Peyer's patch (tissue), 4 donors: Measurements from ENCODE around the gene AAMDC. TPM values are rescaled to one million over a fixed set of nuclear protein-coding genes. Genes with fewer than 3 reads are reported as not detected.

Experiments used
- DNase-seq, 3 donors: peaks; one replicate each; pipeline ENCODE4 v3.0.0-alpha.2; 2017 to 2019
- H3K27ac ChIP-seq, 4 donors: fragments of 200-600 bp; sonication (generic); one replicate each; pipeline ENCODE4 v1.5.1; 2016 to 2019
- H3K27me3 ChIP-seq, 2 donors: fragments of 200-600 bp; sonication (generic); one replicate each; pipeline ENCODE4 v1.5.1; 2019
- H3K36me3 ChIP-seq, 3 donors: fragments of 200-600 bp; sonication (generic); one replicate each; pipeline ENCODE4 v1.5.1; 2016 to 2019
- H3K4me1 ChIP-seq, 4 donors: fragments of 200-600 bp; sonication (generic); one replicate each; pipeline ENCODE4 v1.5.1; 2016 to 2019
- H3K4me3 ChIP-seq, 4 donors: fragments of 200-600 bp; sonication (generic); 1 replicate in 3 of 4; 2 replicates in 1 of 4; pipeline ENCODE4 v1.5.1; 2016 to 2019; ENCODE audit warnings: mild to moderate bottlenecking in 1 of 4
- H3K9me3 ChIP-seq, 4 donors: fragments of 200-600 bp; sonication (generic); one replicate each; pipeline ENCODE4 v1.5.1; 2016 to 2019; ENCODE audit warnings: mild to moderate bottlenecking in 1 of 4
- POLR2A ChIP-seq, 2 donors: fragments of 450-650 bp; IDR thresholded peaks; one replicate each; pipeline ENCODE4 v1.5.1; 2017; ENCODE audit warnings: antibody characterized with exemption in 2 of 2, mild to moderate bottlenecking in 2 of 2, moderate library complexity in 2 of 2
- total RNA-seq, 4 donors: library from RNA; depleted of rRNA; stranded (reverse); fragments of >200 nt; gene quantifications; one replicate each; pipeline ENCODE4 v1.1.0, GENCODE V29; 2016
- TF ChIP-seq, protein P1 (sequence below), 6 experiments: fragments of 450-650 bp in 4 of 6; fragments of 200-600 bp in 2 of 6; sonication (generic) in 1 of 6; IDR thresholded peaks; one replicate each; pipeline ENCODE4 v1.5.1; 2017 to 2019; ENCODE audit warnings: antibody characterized with exemption in 6 of 6, mild to moderate bottlenecking in 3 of 6, moderate library complexity in 1 of 6

AAMDC gene
- total RNA-seq, 4 donors from 2014 or later, result 9.0 to 16.6 (median 14.8) TPM; not detected in 1

- Histone ChIP-seq H3K9me3 (no peaks in the 10 kb centered on the region), H3K4me3 (no peak overlapping the region), H3K4me1 (no peaks in the 10 kb centered on the region), H3K27ac (no peak overlapping the region), H3K36me3 (no peaks in the 10 kb centered on the region), H3K27me3 (no peaks in the 10 kb centered on the region)
- TF ChIP-seq, protein P1, sequence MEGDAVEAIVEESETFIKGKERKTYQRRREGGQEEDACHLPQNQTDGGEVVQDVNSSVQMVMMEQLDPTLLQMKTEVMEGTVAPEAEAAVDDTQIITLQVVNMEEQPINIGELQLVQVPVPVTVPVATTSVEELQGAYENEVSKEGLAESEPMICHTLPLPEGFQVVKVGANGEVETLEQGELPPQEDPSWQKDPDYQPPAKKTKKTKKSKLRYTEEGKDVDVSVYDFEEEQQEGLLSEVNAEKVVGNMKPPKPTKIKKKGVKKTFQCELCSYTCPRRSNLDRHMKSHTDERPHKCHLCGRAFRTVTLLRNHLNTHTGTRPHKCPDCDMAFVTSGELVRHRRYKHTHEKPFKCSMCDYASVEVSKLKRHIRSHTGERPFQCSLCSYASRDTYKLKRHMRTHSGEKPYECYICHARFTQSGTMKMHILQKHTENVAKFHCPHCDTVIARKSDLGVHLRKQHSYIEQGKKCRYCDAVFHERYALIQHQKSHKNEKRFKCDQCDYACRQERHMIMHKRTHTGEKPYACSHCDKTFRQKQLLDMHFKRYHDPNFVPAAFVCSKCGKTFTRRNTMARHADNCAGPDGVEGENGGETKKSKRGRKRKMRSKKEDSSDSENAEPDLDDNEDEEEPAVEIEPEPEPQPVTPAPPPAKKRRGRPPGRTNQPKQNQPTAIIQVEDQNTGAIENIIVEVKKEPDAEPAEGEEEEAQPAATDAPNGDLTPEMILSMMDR (IDR thresholded peaks at IDR 0.05), result no peak
- no peak for TF ChIP-seq POLR2A (IDR thresholded peaks at IDR 0.05)
- DNase-seq, result no peak
These were observed 41.0 kb upstream of the AAMDC start for GRCh38 chr11:77779935-77780334.

DNA sequence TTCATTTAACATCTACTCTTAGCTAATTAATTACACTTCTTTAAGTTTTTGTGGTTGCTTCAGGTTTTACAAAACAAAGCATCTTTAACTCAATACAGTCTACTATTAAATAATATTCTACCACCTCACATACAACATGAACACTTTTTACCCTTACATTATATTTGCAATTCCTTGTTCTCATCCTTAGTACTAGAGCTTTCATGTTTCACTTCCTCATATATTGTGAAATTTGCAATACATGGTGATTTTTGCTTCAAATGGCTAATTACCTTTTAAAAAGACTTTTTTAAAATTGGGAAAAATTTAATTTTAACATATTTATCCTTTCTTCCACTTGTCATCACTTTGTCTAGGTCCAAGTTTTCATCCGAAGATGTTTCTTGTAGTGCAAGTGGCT lies 37.9 kb upstream of the AAMDC start:
- no peak overlapping the region for H3K27ac ChIP-seq
- no peak overlapping the region for H3K4me3 ChIP-seq
- DNase-seq, result no peak
- H3K27me3 ChIP-seq, result no peaks in the 10 kb centered on the region
- no peaks in the 10 kb centered on the region for H3K9me3 ChIP-seq
- no peaks in the 10 kb centered on the region for H3K36me3 ChIP-seq
- no peak for TF ChIP-seq POLR2A (IDR thresholded peaks at IDR 0.05)
- TF ChIP-seq, protein P1 (IDR thresholded peaks at IDR 0.05), result no peak
- no peaks in the 10 kb centered on the region for H3K4me1 ChIP-seq

DNA sequence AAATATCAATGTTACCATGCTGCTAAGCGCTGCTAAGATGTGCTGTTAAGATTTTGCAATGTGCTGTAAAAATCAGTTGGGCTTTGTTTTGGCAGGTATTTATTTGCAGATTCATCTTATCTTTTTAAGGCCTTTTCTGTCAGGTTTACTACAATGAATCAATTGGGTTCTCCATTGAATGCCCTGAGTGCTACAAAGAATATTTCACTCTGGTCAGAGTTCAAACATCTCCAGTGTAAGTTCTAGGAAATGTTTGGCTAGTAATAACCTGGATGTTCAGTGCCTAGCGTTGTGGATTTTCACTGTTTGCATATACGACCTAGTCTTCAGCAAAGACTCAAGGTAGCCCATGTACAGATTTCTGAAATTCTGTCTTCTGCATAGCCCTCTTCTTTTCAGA lies 36.4 kb upstream of the AAMDC start:
- Histone ChIP-seq H3K4me1 (no peaks in the 10 kb centered on the region), H3K27ac (no peak overlapping the region), H3K4me3 (no peak overlapping the region), H3K27me3 (no peaks in the 10 kb centered on the region), H3K36me3 (no peaks in the 10 kb centered on the region), H3K9me3 (no peaks in the 10 kb centered on the region)
- no peak for DNase-seq
- TF ChIP-seq, protein P1 (IDR thresholded peaks at IDR 0.05), result no peak
- no peak for TF ChIP-seq POLR2A (IDR thresholded peaks at IDR 0.05)

DNA sequence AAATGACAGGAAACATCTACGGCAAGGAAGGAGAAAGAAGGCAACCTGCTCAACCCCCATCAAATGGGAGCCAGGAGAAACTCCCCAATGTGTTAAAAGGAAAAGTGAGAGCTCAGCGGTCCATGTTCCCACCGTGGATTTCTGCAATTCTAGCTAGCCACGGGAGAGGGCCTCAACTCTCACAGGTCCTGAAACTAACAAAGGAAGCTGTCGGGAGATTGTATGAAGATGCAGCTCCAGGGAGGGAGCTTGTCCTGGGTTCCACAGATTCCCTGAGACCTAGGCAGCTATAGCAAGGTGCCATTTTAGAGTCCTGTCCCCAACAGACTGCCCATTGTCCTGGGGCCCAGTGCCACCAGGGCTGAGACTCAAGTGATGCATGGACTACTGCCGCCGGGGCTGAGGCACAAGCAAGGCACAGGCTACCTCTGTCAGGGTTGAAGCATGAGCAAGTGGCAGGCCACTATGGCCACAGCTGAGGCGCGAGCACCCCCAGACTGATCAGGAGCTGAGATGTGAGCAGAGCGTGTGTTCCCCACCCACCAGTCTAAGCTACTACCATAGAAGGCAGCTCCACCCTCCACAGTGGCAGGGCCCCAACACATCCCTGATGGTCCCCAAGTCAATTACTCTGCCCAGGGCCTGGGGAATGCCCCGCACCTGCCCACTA lies 31.7 kb upstream of the AAMDC start:
- Histone ChIP-seq H3K4me1 (no peaks in the 10 kb centered on the region), H3K36me3 (no peaks in the 10 kb centered on the region), H3K27me3 (no peaks in the 10 kb centered on the region), H3K4me3 (no peak overlapping the region), H3K9me3 (no peaks in the 10 kb centered on the region), H3K27ac (no peak overlapping the region)
- no peak for TF ChIP-seq POLR2A (IDR thresholded peaks at IDR 0.05)
- DNase-seq, result no peak

DNA sequence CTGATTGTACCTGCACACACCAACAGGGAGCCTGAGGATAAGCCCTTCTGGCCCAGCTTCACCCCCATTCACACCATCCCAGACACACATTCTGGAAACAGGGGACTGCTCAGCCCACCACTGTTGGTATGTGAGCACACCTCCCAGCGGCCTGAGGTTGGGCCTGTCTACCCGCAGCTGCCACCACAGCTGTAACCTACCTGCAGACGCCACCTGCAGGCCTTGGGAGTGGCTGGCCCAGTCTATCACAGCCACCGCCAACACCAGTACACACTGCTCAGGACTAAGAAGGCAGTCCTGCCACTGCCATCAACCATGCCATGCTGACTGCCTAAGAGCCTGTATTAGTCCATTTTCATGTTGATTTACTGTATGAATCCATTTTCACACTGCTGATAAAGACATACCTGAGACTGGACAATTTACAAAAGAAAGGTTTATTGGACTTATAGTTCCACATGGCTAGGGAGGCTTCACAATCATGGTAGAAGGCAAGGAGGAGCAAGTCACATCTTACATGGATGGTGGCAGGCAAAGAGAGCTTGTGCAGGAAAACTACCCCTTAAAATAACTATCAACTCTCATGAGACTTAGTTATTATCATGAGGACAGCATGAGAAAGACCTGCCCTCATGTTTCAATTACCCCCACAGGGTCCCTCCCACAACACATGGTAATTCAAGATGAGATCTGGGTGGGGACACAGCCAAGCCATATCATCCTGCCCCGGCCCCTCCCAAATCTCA lies 31.0 kb upstream of the AAMDC start:
- no peak for DNase-seq
- Histone ChIP-seq H3K36me3 (no peaks in the 10 kb centered on the region), H3K27me3 (no peaks in the 10 kb centered on the region), H3K27ac (no peak overlapping the region), H3K4me1 (no peaks in the 10 kb centered on the region), H3K9me3 (no peaks in the 10 kb centered on the region), H3K4me3 (no peak overlapping the region)
- TF ChIP-seq, protein P1 (IDR thresholded peaks at IDR 0.05), result no peak
- TF ChIP-seq POLR2A (IDR thresholded peaks at IDR 0.05), result no peak

DNA sequence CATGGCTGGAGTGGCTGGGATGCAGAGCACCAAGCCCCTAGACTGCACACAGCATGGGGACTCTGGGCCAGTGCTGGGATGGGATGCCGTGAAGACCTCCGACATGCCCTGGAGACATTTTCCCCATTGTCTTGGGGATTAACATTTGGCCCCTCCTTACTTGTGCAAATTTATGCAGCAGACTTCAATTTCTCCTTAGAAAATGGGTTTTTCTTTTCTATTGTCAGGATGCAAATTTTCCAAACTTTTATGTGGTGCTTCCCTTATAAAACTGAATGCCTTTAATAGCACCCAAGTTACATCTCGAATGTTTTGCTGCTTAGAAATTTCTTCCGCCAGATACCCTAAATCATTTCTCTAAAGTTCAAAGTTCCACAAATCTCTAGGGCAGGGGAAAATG lies 29.6 kb upstream of the AAMDC start:
- Histone ChIP-seq H3K4me1 (no peaks in the 10 kb centered on the region), H3K36me3 (no peaks in the 10 kb centered on the region), H3K9me3 (no peaks in the 10 kb centered on the region), H3K4me3 (no peak overlapping the region), H3K27ac (no peak overlapping the region), H3K27me3 (no peaks in the 10 kb centered on the region)
- no peak for DNase-seq
- TF ChIP-seq, protein P1 (IDR thresholded peaks at IDR 0.05), result no peak
- TF ChIP-seq POLR2A (IDR thresholded peaks at IDR 0.05), result no peak
